ENCODE results near the gene LRRC15.

DNA sequence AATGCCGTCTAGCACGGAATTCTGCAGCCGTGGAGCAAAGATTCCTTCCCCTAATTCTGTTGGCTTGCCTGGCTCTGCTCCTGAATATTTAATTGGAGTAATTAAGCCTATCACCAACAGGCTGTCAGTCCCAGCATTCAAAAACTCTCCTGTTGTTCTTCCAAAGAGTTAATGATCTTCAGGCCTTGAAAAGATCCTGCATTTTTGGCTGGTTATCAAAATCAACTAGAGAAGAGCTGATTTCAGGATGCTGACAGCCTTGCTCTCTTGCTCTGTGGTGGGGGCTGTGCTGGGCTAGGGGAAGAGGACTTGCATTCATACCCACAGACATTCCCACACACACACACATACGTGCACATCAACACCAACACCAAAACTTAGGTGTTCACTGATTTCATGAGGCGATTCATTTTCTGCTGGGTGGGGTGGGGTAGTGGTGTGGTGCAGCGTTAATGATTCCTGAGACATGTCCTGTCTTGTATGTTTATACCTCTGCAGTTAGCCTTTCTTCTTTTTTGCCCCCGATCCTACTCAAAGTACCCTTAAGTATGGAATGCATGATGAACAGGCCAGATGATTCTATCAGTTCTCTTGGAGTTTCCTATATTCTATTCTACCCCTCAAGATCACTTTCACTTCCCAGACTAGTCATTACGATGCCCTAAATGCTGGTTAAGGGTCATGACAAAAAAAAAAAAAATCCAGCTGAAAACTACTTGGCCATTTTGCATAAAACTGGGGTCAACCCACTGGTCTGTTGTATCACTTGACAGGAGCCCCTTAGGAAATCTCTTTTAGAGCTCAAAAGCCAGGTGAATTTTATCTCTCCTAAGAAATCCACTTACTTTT is 60.7 kb downstream of the LRRC15 start:
- TF ChIP-seq, protein P1, sequence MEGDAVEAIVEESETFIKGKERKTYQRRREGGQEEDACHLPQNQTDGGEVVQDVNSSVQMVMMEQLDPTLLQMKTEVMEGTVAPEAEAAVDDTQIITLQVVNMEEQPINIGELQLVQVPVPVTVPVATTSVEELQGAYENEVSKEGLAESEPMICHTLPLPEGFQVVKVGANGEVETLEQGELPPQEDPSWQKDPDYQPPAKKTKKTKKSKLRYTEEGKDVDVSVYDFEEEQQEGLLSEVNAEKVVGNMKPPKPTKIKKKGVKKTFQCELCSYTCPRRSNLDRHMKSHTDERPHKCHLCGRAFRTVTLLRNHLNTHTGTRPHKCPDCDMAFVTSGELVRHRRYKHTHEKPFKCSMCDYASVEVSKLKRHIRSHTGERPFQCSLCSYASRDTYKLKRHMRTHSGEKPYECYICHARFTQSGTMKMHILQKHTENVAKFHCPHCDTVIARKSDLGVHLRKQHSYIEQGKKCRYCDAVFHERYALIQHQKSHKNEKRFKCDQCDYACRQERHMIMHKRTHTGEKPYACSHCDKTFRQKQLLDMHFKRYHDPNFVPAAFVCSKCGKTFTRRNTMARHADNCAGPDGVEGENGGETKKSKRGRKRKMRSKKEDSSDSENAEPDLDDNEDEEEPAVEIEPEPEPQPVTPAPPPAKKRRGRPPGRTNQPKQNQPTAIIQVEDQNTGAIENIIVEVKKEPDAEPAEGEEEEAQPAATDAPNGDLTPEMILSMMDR (IDR thresholded peaks at IDR 0.05) = no peak
- TF ChIP-seq POLR2A (IDR thresholded peaks at IDR 0.05) = no peak

Measured in thyroid gland (tissue), 4 donors.